Superior temporal gyrus (tissue), 1 donor: ENCODE measurements around the gene TSTD1.
A peak's percentile ranks its signal among the peaks of the same experiment; 100 is the strongest.
"Not testable (repeated sequence)": the region's sequence is repeated elsewhere in the genome, so short reads cannot be mapped to it uniquely, and the experiment has no call there.

Experiments used
- DNase-seq: peaks from one replicate; pipeline ENCODE4 v3.0.0-alpha.2; 2016; ENCODE audit errors: extremely low spot score

Gene TSTD1

DNA sequence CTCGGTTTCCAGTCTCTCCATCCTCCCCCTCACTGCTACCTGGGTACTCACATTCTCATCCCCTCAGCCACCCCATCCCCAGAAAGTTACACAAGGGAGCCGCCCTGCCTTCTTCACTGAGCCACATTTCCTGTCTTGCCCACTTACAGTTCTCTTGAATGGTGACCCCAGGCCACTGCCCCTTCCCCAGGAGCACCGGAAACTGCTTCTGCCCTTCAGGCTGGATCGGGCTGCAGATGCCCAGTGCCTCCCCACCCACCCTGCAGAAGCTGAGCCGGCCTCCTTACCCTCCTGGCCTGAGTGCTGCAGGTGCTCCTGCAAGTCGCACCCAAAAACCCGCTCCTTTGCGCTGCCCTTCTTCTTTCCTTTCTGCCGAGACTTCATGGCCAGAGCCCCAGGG lies 30.5 kb upstream of the TSTD1 start:
- DNase-seq = no peak

DNA sequence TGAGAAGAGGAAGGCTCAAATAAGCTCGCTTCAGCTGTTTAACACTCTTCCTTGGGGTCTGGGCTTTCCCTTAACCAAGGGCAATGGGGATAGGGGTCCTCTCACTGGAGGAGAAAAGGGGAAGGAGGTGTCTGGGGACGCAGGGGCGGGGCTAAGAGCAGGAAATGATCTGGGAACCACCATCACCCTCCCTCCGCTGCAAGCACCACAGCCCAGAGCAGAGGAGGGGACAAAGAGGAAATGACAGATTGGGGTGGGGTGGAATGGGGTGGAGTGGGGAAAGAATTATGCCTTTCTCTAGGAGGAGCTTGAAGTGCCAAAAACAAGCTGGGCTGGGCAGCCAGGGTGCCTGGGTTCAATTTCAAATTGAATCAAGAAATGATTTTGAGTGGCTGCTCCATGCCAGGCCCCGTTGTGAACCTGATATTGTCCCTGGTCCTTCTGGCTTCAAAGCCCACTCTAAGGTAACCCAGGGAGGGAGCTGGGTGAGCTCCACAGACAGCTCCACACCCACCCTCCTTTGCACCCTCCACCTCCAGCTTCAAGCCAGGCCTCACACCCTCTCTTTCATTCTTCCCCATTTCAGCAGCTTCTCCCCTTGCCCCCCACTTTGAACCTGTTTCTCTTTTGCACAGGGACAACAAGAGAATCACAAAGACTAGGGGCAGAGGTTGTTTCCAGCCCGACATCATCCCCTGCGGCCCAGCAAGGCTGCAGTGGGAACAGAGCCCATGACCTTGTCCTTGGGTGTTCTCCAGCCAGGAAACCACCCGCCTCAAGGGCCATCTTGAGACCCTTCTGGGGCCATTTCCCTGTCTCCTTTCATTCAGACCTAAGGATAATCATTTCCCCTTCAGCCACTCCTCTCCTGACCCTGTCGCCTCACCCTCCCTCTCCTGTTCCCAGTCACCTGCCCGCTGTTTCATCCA lies 29.8 kb upstream of the TSTD1 start:
- peak; percentile 9 for DNase-seq

DNA sequence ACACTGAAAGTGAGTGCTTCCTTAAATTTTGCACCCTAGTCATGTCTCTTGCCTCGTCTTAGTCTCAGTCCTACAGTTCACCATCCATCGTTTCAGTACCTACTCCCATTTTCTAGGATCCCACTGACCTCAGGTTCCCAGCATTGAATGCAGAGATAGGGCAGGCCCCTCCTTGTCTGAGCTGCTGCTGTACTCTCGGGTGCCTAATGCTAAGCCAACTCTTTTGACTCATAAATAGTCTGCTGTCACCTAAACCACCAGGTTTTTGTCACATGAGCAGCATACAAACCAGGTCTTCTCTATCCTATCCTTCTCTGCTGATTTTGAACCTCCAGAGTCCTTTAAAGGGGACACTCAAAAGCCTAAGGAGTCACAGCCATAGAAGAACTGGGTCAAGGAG lies 27.9 kb upstream of the TSTD1 start:
- no peak for DNase-seq

DNA sequence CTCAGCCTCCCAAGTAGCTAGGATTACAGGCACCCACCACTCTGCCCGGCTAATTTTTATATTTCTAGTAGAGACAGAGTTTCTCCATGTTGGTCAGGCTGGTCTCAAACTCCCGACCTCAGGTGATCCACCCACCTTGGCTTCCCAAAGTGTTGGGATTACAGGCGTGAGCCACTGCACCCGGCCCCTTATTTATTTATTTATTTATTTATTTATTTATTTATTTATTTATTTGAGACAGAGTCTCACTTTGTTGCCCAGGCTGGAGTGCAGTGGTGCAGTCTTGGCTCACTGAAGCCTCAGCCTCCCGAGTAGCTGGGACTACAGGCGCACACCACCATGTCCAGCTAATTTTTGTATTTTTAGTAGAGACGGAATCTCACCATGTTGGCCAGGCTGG lies 26.9 kb upstream of the TSTD1 start:
- not testable (repeated sequence) for DNase-seq

DNA sequence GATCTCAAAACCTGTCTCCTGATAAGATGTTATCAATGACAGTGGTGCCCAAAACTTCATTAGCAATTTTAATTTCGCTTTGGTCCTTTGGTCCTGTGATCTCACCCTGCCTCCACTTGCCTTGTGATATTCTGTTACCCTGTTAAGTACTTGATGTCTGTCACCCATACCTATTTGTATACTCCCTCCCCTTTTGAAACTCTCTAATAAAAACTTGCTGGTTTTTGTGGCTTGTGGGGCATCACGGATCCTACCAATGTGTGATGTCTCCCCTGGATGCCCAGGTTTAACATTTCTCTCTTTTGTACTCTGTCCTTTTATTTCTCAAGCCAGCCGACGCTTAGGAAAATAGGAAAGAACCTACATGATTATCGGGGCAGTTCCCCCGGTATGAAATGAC lies 25.2 kb upstream of the TSTD1 start:
- DNase-seq = not testable (repeated sequence)

DNA sequence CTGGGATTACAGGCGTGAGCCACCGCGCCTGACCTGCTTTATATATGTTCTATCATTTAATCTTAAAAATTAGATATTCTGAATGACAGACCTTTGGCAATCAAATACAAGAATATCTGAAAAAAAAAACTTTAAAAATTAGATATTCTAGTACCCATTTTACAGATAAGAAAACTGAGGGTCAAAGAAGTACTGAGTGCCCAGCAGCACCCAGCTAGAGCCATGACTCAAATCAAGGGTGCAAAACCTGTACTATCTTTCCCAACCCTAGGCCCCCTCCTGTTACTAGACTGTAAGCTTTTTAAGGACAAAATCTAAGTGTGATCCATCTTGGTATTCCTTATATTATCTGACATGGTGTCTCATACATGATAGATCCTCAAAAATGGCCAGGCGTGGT lies 22.7 kb upstream of the TSTD1 start:
- DNase-seq = no peak

DNA sequence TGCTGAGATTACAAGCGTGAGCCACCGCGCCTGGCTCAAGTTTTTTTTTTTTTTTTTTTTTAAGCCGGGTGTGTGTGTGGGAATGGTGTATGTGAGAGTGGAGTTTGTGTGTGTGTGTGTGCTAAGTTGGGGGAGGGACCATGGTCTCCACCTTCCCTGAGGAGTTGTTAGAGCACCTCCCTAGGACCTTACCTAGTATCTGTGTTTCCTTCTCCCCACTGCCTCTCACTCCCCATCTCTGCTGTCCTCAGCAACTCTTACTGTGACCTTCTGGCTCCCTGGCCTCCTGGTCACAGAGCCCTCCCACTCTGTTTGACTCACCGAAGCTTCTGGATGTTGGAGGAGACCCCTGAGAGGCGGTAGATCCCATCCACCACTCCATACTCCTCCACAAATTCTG lies 20.5 kb upstream of the TSTD1 start:
- no peak for DNase-seq

DNA sequence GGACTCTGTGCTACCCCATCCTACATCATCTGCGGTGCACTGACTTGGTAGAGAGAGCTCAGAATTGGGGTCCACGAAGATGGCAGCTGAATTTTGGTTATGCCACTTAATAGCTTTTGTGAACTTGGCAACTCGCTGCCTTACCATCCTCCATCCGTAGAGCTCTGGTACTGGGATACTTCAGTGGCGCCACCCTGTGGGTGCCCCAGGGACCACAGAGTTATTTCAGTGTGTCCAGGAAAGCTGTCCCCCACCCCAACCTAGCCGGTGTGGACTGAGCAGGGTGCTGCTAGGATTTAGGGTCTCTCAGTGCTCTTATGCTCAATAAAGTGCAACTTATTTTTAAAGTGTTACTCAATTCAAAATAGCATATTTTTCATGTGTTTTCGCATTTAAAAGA lies 16.0 kb upstream of the TSTD1 start:
- no peak for DNase-seq

DNA sequence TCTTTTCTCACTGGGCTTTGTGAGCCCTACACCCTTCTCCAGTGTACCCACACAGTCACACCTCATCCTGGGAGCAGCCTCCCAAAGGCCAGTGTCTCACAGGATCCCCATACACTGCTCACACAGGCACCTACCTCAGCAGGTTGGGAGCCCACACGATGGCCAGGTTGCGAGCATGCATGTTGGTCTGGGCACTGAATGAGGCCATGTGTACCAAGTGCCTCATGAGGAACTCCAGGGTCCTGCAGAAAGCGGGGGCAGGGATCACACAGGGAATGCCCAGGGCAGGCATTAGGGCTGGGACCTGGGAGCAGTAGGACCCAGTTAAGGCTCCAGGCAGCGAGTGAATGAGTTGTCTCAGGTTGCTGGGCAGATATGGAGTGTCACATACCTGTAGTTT lies 15.5 kb upstream of the TSTD1 start:
- no peak for DNase-seq

DNA sequence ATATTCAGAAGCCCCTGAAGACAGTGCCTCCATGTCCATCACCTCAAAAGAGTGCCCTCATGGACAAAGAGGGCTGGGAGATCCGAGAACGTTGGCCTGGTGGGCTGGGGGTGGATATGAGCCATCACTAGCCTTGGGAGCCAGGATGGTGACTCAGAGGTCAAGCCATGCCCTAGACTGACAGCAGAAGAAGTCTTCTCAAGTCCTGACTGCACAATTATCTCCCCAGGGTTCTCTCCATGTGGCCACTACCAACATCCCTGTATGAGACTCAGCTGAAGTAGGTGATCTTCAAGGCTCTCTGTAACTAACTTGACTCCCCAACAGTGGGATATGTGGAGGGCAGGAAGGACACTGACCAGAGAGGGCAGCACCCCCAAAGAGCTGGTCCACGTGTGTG lies 14.1 kb upstream of the TSTD1 start:
- no peak for DNase-seq

DNA sequence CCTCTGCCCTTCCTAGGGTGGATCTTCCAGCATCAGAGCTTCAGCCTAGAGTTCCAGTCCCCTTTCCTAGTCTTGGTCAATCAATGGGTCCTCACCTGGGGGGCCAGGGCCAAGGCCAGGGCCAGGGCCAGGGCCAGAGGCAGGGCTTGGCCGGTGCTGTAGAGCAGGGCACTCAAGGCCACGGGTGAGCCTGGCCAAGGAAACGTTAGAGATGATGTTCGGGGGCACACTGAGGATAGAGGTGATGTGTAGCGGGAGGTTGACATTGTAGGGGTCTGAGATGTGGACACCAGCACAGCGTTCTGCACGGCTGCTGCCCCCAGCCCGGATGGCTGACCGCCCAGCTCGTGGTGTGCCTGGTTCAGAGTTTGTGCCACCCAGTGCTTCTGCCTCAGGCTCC lies 12.5 kb upstream of the TSTD1 start:
- no peak for DNase-seq

DNA sequence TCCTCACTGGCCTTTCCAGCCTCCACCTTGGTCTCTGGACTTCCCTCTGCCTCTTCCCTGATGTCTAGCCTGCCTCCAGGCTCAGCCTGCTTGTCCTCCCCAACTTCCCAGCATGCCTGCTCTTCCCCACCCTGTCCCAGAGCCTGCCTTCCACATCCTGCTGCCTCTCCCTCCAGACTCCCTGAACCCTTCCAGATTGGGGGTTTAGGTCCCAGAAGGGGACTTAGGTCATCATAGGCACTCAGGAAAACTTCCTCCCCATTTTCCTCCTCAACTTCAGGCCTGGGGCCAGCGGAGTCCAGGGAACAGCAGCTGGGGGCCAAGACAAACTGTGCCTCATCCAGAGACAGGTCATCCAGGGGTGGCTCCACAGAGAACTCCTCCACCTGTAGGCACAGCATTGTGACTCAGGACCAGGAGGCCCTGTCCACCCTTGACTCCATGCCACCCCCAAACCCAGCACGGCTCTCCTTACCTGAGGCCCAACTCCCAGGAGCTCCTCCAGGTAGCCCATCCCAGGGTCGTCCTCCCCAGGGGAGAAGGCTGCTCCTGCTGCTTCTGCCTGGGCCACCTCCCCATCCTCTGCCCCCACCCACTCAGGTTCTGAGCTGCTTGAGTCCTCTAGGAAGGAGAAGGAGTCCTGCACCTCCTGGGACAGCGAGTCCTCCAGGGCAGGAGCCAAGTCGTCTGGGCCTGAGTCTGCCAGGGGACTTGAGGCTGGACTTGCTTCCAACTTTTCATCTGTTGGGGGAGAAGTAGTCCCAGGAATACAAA lies 10.4 kb upstream of the TSTD1 start:
- DNase-seq = no peak

DNA sequence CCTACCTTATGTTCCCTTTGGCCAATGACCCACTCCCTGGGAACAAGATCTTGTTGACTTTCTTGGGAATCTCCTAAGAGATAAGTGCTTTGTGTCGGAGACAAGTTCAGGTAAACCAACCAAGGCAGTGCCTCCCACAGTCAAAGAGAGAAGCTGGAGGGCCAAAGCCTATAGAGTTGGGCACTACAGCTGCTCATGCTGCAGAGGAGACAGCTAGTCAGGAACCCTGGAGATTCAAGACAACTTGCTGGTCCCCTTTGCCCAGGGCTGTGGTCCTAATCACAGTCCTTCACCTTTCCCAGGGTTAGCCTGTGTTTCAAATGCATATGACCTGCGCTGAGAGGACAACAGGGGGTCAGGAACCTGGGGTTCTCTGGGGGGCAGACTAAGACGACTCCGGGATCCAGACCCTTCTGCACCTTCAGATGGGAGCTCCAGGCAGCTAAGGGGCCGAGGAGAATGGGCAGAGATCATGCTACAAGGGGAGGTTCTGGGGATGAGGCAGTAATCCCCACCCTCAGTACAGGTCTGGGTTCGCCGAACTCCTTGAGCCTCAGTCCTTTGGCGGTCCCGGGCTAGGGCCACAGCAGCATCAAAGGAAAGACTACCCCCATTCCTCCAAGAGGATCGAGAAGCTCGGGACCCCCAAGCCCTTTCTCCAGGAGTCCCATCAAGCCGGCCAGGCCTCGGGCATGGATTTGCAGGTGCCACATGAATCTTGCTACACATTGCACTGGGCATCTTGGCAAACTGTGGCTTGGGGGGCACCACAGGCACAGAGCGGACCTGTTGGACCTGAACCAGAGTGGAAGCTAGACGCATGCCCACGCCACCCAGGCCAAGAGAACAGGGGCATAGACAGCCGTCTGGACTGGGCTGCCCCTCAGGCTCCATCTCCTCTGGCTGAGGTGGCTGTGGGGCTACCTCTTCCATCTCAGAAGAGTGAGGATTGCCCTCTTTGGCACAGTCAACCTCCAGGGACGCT lies 9.0 kb upstream of the TSTD1 start:
- DNase-seq = no peak

DNA sequence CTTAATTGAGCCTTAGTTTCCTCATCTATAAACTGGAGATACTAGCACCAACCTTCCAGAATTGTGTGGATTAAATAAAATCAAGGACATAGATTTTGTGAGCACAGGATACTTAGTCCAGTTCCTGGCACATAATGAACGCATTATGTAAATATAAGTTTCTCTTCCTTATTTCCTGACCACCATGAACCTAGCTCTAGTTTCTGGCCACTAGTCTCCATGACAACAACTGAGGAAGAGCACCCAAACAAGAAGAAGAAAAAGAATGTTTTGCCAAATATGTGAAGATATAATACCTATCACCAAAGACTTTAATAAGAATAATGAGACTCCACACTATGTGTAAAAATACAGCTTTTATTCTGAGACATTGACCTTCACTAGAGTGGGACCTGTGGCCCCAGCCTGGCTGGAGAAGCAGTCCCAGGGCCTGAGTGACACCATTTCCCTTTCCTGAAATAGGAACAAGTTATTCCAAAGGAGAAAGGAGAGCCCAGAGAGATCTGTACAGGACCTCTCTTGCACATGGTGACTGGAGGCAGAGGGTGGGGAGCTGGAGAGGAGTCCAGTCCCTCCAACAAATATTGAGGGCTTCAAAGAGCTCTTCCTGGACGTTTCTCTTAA lies 8.0 kb upstream of the TSTD1 start:
- no peak for DNase-seq

DNA sequence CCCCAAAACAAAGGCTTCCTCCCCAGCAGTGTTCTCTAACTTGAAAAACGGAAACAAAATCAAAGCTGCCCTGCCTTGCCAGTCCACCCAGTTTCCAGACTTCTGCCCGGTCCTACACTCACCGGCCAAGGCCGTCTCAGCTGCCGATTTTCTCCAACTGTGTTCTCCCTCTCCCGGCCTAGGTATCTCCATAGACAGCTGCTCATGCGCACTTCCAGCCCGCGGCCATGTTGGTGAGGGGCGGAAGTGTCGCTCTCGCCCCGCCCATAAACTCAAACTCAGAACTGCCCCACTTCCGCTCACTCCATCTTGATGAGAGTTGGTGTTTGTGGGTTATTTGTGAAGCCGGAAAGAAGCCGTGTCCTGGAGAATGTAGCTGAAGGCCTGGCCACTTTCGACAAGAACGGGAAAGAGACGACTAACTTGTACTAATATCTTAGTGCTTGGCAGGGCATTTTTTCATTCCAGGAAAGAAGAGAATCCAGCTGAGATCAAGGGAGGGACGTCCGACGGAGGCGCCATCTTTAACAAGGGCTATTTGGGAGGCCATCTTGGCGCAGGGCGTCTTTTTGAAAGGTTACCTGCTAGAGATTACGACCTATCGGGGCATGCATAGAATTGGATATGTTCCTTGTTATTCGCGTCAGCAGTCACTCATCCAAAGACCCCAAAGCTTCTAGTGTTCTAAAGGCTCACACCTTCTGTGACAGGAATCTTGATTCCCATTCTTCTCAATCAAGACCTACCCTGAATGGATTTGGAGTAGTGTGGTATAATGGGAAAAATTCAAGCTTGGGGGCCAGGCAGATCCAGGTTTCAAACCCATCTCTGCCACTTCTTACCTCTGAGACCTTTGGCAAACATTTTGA lies 7.2 kb upstream of the TSTD1 start, which contains the start of gene USF1:
TSS of gene USF1 (minus strand) at position 242 of the 869 bp plus-strand sequence. CDS start 2,702 bp downstream, outside the sequence.
- peak; percentile 99 for DNase-seq

DNA sequence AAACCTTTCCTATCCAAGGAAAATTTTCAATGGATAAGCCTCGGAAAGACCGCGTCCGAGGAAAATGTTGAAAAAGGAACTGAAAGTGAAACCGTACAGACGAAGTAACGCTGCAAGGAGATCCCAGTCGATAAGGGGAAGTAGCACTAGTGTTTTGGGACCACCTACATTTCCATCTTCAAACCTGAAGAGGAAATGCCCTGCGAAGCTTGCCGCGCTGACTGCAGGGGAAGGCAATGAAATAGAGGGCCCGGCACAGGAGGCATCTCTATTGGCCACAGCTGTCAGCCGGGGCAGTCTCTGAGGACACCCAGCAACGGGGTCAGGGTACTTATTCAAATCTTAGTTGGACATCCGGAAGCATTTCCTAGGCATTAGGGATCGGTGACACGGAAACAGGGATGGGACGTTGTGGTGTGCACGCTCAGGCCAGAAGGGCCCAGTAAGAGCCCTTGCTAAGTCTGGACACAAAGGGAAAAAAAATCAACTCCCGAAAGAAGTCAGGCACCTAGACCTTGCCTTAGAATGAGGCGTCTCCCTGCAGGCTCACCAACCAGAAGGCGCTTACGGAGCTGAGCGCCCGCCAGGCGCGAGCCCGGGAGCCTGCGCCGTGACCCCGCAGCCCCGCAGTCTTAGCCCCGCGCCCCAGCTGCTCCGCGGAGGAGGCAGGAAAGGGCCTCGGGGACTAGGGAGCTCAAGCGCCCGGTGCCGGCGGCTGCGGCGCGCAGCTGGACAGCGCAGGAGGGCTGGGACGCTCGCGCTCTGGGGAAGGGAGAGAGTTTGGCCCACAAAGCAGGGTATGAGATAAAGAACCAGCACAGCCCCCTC lies 6.4 kb upstream of the TSTD1 start:
- peak; percentile 69 for DNase-seq

DNA sequence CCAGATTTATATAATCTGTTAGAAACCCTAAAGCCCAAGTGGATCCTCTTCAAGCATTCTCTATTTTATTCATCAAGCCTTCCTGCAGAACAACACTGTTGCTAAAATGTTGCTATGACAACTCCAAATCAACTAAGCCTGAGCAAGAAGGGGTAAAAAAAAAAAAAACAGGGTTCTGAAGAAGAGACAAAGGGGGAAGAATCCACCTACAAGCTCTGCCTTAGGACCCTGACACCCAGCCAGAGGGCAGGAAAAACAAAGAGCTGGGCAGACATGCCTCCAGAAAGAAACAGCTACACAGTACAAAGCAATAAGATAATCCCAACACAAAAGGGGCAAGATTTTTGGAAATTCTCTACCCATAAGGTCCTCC lies 5.8 kb upstream of the TSTD1 start:
- DNase-seq = no peak

DNA sequence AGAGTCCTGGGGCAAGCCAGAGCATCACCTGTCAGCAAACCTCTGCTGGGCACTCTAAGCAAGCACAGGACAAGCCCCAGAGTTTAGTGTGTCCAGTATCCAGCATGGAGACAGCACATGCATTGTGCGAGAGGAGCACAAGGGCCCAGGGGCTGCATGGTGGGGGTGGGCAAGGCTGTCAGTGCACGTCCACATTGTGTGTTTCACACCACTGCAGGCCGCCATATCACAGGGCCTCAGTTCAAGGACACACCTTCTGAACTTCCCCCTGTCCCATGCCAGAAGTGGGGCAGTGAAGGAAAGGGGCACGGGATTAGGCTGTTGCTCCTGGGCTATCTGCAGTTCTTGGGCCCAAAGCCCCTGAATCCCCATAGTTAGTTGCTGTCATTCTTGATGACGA lies 782 bp upstream of the TSTD1 start:
- no peak for DNase-seq

DNA sequence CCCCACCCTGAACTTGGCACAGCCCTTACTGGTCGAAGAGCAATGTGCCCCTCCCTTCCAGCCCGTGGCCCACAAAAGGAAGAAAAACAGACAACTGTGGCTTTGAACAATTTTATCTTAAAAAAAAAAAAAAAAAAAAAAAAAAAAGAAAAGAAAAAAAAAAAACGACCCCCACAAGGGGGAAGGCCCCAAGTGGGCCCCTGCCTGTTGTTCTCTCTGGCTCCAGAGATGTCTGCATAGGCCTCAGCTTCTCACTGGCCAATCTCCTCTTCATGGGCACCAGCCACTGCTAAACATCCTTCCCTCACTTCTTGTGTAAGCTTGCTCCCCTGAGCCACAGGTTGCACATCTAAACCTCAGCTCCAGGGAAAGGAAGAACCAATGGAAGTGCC lies 386 bp upstream of the TSTD1 start:
- no peak for DNase-seq
